GM21786 (cell line): ENCODE measurements around the gene USP9X.
"Not testable (repeated sequence)": the region's sequence is repeated elsewhere in the genome, so short reads cannot be mapped to it uniquely, and the experiment has no call there.

ENCODE experiments used
- ATAC-seq: cut with Tn5 transposase; IDR thresholded peaks from one replicate; pipeline ENCODE4 v1.9.1; 2021; ENCODE audit not compliant: unreplicated experiment

USP9X gene

DNA sequence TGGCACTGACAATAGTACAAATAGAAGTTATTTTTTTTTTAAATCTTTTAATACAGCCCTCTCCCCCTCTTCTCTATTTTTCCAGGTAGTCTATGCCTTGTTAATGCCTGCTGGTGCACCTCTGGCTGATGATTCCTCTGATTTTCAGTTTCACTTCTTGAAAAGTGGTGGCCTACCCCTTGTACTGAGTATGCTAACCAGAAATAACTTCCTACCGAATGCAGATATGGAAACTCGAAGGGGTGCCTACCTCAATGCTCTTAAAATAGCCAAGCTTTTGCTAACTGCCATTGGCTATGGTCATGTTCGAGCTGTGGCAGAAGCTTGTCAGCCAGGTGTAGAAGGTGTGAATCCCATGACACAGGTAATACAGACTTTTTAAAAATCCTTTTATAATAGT is 99.1 kb downstream of the USP9X start:
- ATAC-seq, result peak; percentile 53

DNA sequence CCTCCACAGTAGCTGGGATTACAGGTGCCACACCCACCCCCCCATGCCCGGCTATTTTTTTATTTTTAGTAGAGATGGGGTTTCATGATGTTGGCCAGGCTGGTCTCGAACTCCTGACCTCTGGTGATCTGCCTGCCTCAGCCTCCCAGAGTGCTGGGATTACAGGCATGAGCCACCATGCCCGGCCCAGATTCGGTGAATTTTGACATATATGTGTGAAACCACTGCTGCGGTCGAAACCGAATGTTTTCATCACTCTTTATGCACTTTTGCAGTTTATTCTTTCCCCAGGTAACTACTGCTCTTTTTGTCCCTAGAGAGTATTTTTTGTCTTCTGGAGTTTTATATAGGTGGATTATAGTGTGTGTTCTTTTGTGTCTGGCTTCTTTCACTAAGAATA is 101.7 kb downstream of the USP9X start:
- ATAC-seq, result not testable (repeated sequence)

DNA sequence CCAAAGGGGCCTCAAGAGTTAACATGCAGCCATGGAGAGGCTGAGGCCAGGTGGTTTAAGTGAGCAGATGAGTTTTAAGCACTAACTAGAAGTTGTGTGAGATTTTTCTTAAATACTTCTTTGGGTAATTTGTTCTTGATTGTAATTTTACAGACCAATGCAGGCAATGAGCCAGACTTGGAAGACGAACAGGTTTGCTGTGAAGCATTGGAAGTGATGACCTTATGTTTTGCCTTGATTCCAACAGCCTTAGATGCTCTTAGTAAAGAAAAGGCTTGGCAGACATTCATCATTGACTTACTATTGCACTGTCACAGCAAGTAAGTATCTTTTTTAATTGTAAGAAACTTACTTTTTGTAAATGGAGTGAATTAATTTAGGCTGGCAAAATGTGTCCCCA is 103.9 kb downstream of the USP9X start:
- ATAC-seq, result no peak

DNA sequence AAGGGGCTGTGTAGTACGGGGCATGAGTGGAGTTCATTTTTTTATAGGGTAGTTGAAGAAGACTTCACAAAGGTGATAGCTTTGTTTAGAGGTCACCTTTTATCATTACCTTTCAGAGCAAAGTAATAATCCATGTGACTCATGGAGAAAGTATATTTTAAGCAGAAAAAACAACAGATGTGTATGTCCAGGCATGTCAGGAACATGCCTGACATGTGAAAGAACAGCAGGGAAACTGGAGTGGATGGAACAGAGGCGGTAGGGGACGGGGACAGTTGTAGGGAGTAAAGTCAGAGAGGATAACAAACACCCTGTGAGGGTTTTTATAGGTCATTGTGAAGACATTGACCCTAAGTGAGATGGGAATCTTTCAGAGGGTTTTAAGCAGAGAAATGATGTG is 107.6 kb downstream of the USP9X start:
- no peak for ATAC-seq

DNA sequence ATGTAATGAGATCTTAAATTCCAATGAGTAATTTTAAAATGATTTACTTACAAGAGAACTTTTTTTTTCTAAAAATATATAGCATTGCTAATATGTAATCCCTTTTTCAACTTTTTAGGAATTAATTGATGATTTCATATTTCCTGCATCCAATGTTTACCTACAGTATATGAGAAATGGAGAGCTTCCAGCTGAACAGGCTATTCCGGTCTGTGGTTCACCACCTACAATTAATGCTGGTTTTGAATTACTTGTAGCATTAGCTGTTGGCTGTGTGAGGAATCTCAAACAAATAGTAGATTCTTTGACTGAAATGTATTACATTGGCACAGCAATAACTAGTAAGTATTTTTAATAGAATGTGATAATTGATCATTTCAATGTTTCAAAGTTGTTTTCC is 113.2 kb downstream of the USP9X start:
- no peak for ATAC-seq

DNA sequence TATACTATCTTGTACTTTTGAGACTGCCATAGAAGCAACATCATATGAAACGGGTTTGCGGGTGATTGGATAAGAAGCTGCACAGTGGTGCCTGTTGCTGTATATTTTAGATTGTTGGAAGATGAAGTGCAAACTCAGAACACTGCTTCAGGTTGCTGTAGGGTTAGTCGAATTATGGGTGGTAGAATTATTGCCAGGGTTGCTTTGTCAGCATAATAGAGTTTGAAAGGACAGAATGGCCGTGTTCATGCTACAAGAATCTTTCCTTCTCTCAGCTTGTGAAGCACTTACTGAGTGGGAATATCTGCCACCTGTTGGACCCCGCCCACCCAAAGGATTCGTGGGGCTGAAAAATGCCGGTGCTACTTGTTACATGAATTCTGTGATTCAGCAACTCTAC is 115.5 kb downstream of the USP9X start:
- ATAC-seq, result no peak

DNA sequence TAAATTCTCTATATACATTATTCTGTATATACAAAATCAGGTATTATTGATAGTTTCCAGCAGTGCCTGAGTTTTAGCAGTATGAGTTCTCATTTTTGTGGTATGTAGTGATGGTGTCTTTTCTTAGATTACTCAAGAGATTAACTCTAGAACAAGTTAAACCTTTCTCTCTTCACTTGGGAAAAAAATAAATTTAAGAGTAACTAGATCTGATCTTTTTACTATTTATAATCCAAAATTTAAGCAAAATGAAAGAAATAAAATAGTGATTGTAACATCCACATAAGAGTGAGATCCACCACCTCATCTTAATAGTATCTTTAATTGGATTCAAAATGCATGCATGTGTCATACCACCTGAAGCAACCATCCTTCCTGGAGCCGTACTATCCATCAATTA is 124.6 kb downstream of the USP9X start:
- no peak for ATAC-seq

DNA sequence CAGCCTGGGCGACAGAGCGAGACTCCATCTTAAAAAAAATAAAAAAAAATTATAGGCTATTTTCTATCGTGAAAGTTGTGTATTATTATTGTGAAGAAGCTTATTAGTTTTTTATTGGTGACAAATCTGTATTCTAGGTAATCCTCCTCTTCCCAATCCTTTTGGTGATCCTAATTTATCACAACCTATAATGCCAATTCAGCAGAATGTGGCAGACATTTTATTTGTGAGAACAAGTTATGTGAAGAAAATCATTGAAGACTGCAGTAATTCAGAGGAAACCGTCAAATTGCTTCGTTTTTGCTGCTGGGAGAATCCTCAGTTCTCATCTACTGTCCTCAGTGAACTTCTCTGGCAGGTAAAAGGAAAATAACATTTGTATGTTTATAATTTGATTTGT is 139.4 kb downstream of the USP9X start:
- ATAC-seq, result no peak

DNA sequence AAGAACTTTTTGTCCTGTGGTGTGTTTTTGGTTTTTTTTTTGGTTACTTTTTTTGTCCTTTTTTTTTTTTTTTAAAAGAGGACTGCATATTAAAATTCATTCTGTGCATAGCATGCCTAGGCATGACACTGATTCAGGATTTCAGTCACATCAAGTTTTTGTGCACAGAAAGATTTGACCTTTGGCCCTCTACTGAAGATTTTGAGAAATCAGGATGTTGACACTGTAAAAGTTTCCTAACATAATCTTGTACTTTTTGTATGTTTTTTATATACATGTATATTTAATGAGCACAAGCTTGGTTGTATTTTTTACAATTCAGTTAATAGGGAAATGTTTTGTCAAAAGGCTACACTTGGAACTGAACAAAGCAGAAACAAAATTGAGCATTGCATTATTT is 148.7 kb downstream of the USP9X start:
- ATAC-seq, result no peak

DNA sequence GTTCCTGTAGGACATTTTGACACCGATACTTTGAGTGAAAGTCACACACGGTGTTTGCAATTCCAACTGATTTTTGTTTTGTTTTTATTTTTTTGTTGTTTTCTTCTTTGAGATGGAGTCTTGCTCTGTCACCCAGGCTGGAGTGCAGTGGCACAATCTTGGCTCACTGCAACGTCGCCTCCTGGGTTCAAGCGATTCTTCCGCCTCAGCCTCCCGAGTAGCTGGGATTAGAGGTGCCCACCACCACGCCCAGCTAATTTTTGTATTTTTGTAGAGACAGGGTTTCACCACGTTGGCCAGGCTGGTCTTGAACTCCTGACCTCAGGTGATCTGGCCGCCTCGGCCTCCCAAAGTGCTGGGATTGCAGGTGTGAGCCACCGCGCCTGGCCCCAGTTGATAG is 149.2 kb downstream of the USP9X start:
- ATAC-seq, result not testable (repeated sequence)

DNA sequence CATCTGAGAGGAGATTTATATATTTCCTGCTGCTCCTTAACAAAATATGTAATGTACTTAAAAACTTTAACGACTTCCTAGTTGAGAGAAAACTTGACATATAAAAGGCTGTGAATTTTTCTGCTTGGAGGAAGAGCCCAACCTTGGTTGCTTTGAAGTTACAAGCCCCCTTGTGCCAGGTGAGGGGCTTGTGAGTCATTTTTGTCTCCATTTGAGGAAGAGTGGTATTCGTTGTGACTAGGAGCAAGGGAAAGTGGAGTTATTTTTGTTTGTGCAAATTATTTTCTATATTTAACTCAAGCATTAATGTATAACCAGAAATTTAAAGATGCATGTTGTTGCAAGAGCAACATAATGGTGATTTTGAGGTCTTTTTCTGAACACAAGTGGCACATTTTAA is 149.7 kb downstream of the USP9X start:
- ATAC-seq, result no peak

DNA sequence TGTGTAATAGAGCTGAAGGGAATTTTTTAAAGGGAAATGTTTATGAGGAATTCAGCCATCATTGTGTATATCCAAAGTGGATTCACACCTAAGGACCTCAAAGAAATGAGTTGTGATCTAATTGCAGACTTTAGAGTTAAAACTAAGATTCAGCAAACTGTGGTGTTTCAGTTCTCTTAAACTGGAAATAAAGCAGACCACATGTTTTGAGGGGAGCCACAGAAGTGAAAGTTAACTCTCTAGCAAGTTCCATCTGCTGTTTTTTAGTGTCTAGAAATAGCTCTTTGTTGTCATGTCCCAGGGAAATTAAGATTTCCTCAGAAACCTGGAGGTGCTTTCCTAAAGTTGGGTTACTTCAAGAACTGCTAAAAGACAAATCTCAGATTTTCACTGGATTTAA is 151.4 kb downstream of the USP9X start:
- ATAC-seq, result peak; percentile 86

DNA sequence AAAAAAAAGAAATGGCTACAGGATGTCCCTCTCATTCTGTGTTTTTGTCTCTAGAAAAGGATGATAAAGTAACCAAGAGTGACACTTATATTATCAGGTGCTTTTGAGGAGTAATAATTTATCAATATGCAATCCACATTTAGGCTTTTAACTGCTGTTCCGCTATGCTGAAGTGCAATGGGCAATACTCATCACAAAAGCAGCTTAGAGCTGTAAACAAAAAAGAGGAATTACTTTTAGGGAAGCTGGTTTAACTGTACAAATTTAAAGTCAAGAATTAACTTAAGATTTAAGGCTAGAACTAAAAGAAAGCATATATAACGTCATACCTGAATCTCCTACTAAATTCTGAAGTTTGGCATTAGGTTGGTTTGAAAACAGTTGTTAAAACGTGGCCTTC is 155.3 kb downstream of the USP9X start:
- no peak for ATAC-seq

DNA sequence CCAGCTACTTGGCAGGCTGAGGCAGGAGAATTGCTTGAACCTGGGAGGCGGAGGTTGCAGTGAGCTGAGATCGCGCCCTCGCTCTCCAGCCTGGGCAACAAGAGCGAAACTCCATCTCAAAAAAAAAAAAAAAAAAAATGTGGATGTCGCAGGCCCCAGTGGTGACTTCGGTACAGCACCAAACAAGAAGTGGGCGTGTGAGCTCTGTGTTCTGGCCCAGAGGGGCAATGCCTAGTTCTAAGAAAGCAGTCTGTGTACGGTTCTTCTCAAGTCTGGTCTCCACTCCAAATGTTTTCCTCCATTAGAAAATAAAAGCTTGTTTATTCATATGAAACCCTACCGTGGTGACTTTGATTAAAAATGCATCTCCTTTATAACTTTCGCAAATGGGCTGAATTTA is 156.7 kb downstream of the USP9X start:
- no peak for ATAC-seq

DNA sequence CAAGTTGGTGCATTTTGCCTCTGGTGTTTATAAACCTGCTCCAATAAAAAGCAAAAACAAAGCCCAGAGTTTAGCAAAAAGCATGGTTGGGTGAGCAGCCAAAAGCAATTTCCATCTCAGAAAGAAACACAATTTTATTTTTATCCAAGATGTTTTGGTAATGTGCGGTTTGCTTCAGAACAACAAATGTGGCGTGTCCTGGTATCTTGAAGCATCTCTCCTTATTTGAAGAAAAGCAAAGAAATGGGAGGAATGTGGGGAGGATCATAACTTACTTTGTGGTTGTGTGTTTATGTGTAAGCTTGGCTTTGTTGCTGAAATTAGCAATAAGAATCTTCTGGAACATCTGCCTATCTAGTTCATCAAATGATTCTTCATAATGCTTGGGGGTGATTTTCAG is 160.4 kb downstream of the USP9X start:
- ATAC-seq, result no peak

DNA sequence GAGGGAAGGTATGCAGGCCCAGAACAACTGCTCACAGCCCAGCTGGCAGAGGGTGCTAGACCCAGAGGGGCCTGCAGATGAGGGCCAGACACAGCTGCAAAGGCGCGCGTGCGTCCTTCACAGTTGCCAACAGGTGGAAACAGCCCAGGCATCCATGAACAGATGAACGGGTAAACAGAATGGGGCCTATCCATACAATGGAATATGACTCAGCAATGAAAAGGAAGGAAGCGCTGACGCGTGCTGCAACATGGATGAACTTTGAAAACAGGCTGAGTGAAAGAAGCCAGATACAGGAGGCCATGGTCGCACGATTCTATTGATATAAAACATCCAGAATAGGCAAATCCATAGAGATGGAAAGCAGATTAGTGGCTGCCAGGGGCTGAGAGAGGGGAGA is 165.6 kb downstream of the USP9X start:
- no peak for ATAC-seq

DNA sequence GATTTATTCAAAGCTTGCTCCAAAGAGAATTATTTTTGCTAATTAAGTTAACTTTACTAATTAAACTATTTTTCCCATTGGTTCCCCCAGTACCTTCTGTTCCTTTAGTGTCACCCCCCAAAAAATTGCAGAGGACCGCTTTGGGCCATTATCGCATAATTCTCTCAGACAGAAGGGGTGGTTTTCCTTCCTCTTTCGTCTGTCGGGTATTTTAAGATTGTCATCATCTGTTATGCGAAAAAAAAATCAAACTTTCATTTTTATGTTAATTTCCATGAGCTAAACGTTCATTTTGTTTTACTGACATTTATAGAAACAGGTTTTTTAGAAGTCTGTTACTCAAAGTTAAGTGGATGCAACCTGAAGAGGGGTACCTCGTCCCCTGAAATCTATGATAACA is 172.6 kb downstream of the USP9X start:
- no peak for ATAC-seq

DNA sequence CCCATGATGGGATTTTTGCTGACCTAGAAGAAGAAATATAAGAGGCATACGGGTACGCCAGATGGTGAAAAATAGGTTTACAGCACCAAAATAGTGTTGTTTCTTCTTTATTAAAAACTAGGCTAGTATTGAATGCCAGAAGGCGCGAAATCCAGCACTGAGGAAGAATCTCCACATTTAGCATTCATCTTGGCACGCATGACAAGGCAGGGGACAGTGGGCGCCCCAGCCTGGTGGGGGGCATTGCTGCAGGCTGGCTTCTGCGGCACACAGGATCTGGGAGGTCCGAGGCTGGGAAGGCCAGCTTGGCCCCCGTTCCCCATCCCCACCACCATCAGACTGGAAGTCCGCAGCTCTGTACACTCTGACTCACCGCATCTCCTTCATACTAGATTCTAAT is 173.0 kb downstream of the USP9X start:
- no peak for ATAC-seq

DNA sequence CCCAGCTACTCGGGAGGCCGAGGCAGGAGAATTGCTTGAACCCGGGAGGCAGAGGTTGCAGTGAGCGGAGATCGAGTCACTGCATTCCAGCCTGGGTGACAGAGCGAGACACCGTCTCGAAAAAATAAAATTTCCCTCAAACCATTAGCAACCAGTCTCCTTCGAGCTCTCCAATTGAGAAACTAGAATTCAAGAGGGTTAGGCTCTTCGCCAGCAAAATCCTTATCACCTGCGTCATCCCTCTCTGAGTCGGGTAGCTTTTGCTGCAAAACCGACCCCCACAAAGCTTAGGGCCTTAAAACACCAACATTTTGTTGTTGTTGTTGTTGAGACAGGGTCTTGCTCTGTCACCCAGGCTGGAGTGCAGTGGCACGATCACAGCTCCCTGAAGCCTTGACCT is 173.6 kb downstream of the USP9X start:
- no peak for ATAC-seq

DNA sequence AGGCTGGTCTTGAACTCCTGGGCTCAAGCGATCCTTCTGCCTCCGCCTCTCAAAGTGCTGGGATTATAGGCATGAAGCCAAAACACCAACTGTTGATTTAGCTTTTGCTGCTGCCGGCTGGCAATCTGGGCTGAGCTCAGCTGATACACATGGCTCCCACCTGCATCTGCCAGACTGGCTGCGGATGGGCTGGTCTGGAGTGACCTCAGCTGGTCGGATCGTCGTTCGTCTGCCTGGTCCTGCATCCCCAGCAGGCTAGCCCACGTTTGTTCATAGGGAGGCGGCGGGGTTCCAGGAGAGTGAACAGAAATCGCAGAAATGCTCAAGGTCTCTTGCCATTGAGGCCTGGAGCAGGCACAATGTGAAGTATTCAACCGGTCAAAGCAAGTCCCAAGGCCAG is 174.3 kb downstream of the USP9X start:
- ATAC-seq, result no peak

DNA sequence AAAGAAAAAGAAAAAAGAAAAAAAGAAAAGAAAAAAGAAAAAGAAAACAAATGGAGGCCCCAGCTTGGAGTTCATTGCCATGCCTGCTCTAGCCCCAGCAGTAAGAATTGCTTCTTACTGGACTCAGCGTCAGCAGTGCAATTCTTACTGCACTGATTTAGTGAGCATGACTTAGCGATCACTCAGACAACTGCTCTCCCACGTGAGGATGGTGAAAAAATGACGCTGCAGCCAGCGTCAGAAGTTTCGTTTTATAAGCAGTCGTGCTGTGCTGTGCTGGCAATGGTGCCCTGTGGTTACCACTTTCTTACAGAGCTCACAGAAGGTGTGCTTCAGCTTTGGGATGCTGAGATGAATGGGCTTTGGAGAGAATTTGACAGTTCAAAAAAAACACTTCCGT is 180.4 kb downstream of the USP9X start:
- no peak for ATAC-seq

DNA sequence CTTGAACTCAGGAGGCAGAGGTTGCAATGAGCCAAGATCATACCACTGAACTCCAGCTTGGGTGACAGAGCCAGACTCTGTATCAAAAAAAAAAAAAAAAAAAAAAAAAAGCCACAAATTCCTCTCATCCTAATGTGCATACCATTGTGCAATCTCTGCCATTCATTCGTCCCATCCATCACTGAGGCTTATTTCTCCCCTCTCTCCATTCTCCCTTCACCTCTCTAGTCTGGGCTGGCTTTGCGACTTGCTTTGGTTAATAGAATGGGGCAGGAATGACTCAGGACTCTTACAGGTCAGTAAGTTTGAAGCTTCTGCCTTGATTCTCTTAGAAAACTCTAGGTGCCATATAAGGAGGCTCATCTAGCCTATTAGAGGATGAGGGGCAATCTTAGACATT is 188.4 kb downstream of the USP9X start:
- no peak for ATAC-seq

DNA sequence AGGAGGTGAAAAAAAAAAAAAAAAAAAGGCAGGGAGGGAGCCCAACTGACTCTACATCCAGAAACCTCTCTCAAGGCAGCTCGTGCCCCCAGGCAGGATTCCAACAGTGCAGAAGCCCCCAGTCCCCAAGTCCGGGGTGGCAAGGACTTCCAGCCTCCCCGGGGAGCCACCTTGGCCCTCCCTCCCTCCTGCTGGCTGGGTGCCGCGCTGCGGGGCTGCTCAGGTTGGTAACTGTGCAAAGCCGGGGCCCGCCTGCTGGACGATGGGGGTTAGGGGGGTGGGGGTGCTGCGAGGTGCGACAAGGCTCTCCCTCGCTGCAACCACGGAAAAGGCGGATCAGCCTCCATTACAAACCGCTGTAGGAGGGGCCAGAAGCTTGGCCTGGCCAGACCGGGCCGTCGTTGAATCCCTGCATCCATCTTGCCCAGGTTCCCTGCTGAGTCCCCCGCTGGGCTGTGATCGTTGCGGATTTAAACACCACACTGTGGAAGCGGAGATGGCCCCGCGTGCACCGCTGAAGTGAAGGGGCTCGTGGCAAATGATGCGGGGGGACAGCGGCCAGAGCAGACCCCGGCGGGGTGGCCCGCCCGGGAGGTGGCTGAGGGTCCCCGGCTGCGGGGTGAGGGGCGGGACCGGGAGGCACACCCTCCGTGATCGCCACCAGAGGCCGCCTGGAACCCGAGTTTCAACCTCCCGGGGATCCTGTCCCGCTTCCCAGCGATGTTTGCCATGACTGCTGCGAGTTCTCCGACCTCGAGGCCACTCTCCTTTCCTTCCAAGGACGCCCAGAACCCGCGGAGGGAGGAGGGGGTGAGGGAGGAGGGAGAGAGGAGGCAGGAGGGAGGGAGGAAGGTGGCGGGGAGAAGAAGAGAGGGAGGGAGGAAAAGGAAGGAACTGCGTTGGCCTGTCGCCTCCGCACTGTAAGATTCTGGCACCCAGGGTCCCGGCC is 190.7 kb downstream of the USP9X start:
- ATAC-seq, result peak; percentile 77
